ENCODE measurements around the gene UQCR10. TPM values are rescaled to one million over a fixed set of nuclear protein-coding genes. Genes with fewer than 3 reads are reported as not detected.

The UQCR10 gene
- total RNA-seq, 2 experiments from 2014 or later = 106 to 108 TPM

- no peak for DNase-seq
- no peaks in the 10 kb centered on the region for H3K4me1 Mint-ChIP-seq (ENCODE audit: low read depth)
- no peaks in the 10 kb centered on the region for H3K27me3 Mint-ChIP-seq (ENCODE audit: low read depth)
- H3K9me3 Mint-ChIP-seq = no peaks in the 10 kb centered on the region
- intact Hi-C loops (cut with micrococcal nuclease) = no loop called here
- no peak overlapping the region for H3K4me3 Mint-ChIP-seq
- no peak overlapping the region for H3K27ac Mint-ChIP-seq
- H3K36me3 Mint-ChIP-seq (ENCODE audit: low read depth) = no peaks in the 10 kb centered on the region
- CTCF ChIA-PET = interaction anchor here (1.4 kb wide), 1 partner anchor 226 kb away, joined by 3 read pairs; no protein-coding TSS in a partner anchor
Observed at GRCh38 chr22:29780220-29780619, 13.1 kb downstream of the UQCR10 start.

- Mint-ChIP-seq H3K36me3 (ENCODE audit: low read depth) (no peaks in the 10 kb centered on the region), H3K4me1 (ENCODE audit: low read depth) (no peaks in the 10 kb centered on the region), H3K9me3 (no peaks in the 10 kb centered on the region), H3K4me3 (no peak overlapping the region), H3K27ac (no peak overlapping the region), H3K27me3 (ENCODE audit: low read depth) (no peaks in the 10 kb centered on the region)
- CTCF ChIA-PET = interaction anchor here (1.4 kb wide), 1 partner anchor 225 kb away, joined by 3 read pairs; no protein-coding TSS in a partner anchor
- DNase-seq = no peak
- intact Hi-C loops (cut with micrococcal nuclease) = no loop called here
Observed at GRCh38 chr22:29780748-29781676, 13.8 kb downstream of the UQCR10 start.

GRCh38 chr22:29782061-29782845, 15.1 kb downstream of the UQCR10 start:
- H3K9me3 Mint-ChIP-seq = no peaks in the 10 kb centered on the region
- CTCF ChIA-PET = interaction anchor here (0.6 to 0.8 kb wide), 2 partner anchors 8 to 139 kb away, joined by 3 read pairs; no protein-coding TSS in a partner anchor
- H3K4me1 Mint-ChIP-seq (ENCODE audit: low read depth) = no peaks in the 10 kb centered on the region
- intact Hi-C loops (cut with micrococcal nuclease) = no loop called here
- H3K36me3 Mint-ChIP-seq (ENCODE audit: low read depth) = no peaks in the 10 kb centered on the region
- DNase-seq = no peak
- no peaks in the 10 kb centered on the region for H3K27me3 Mint-ChIP-seq (ENCODE audit: low read depth)
- H3K4me3 Mint-ChIP-seq = no peak overlapping the region
- H3K27ac Mint-ChIP-seq = no peak overlapping the region

GRCh38 chr22:29784451-29785361, 17.5 kb downstream of the UQCR10 start:
- H3K27me3 Mint-ChIP-seq (ENCODE audit: low read depth) = no peaks in the 10 kb centered on the region
- CTCF ChIA-PET = no interaction called here

GRCh38 chr22:29786031-29786430, 18.9 kb downstream of the UQCR10 start:
- Mint-ChIP-seq H3K27ac (no peak overlapping the region), H3K36me3 (ENCODE audit: low read depth) (peaks cover 13% of the 10 kb centered on the region), H3K4me1 (ENCODE audit: low read depth) (no peaks in the 10 kb centered on the region), H3K27me3 (ENCODE audit: low read depth) (no peaks in the 10 kb centered on the region), H3K9me3 (no peaks in the 10 kb centered on the region), H3K4me3 (no peak overlapping the region)
- DNase-seq = no peak
- CTCF ChIA-PET = no interaction called here
- intact Hi-C loops (cut with micrococcal nuclease) = no loop called here

More at GRCh38 chr22:29784451-29785361, 17.5 kb downstream of the UQCR10 start:
- no peaks in the 10 kb centered on the region for H3K9me3 Mint-ChIP-seq
- peaks cover 5% of the 10 kb centered on the region for H3K36me3 Mint-ChIP-seq (ENCODE audit: low read depth)
- intact Hi-C loops (cut with micrococcal nuclease) = no loop called here
- H3K27ac Mint-ChIP-seq = no peak overlapping the region
- no peak for DNase-seq
- no peak overlapping the region for H3K4me3 Mint-ChIP-seq
- H3K4me1 Mint-ChIP-seq (ENCODE audit: low read depth) = no peaks in the 10 kb centered on the region

- intact Hi-C loops (cut with micrococcal nuclease) = no loop called here
- no peaks in the 10 kb centered on the region for H3K4me1 Mint-ChIP-seq (ENCODE audit: low read depth)
- H3K4me3 Mint-ChIP-seq = no peak overlapping the region
- no peak for DNase-seq
- H3K27ac Mint-ChIP-seq = no peak overlapping the region
- no peaks in the 10 kb centered on the region for H3K9me3 Mint-ChIP-seq
- H3K36me3 Mint-ChIP-seq (ENCODE audit: low read depth) = peaks cover 23% of the 10 kb centered on the region
- no peaks in the 10 kb centered on the region for H3K27me3 Mint-ChIP-seq (ENCODE audit: low read depth)
- CTCF ChIA-PET = no interaction called here
Observed at GRCh38 chr22:29787371-29787980, 20.3 kb downstream of the UQCR10 start.

- CTCF ChIA-PET = no interaction called here
- Mint-ChIP-seq H3K4me3 (no peak overlapping the region), H3K36me3 (ENCODE audit: low read depth) (peaks cover 28% of the 10 kb centered on the region), H3K27ac (no peak overlapping the region), H3K4me1 (ENCODE audit: low read depth) (no peaks in the 10 kb centered on the region), H3K27me3 (ENCODE audit: low read depth) (no peaks in the 10 kb centered on the region), H3K9me3 (no peaks in the 10 kb centered on the region)
- intact Hi-C loops (cut with micrococcal nuclease) = no loop called here
- no peak for DNase-seq
Observed at GRCh38 chr22:29788339-29789279, 21.4 kb downstream of the UQCR10 start.

GRCh38 chr22:29790061-29790460, 22.9 kb downstream of the UQCR10 start:
- no peaks in the 10 kb centered on the region for H3K4me1 Mint-ChIP-seq (ENCODE audit: low read depth)
- H3K27ac Mint-ChIP-seq = peak overlapping the region; percentile 46
- no peak overlapping the region for H3K4me3 Mint-ChIP-seq
- intact Hi-C loops (cut with micrococcal nuclease) = no loop called here
- CTCF ChIA-PET = interaction anchor here (1.6 to 2.3 kb wide), 2 partner anchors 8 to 154 kb away, joined by 3 to 6 read pairs; no protein-coding TSS in a partner anchor
- no peaks in the 10 kb centered on the region for H3K27me3 Mint-ChIP-seq (ENCODE audit: low read depth)
- peaks cover 28% of the 10 kb centered on the region for H3K36me3 Mint-ChIP-seq (ENCODE audit: low read depth)
- no peak for DNase-seq
- H3K9me3 Mint-ChIP-seq = no peaks in the 10 kb centered on the region

- Mint-ChIP-seq H3K27me3 (ENCODE audit: low read depth) (no peaks in the 10 kb centered on the region), H3K9me3 (no peaks in the 10 kb centered on the region), H3K4me1 (ENCODE audit: low read depth) (no peaks in the 10 kb centered on the region), H3K36me3 (ENCODE audit: low read depth) (peaks cover 30% of the 10 kb centered on the region), H3K27ac (no peak overlapping the region), H3K4me3 (no peak overlapping the region)
- intact Hi-C loops (cut with micrococcal nuclease) = no loop called here
- no peak for DNase-seq
- CTCF ChIA-PET = no interaction called here
Observed at GRCh38 chr22:29793396-29793795, 26.2 kb downstream of the UQCR10 start.

- H3K9me3 Mint-ChIP-seq = no peaks in the 10 kb centered on the region
- H3K27me3 Mint-ChIP-seq (ENCODE audit: low read depth) = no peaks in the 10 kb centered on the region
- H3K27ac Mint-ChIP-seq = no peak overlapping the region
- intact Hi-C loops (cut with micrococcal nuclease) = no loop called here
- no peaks in the 10 kb centered on the region for H3K4me1 Mint-ChIP-seq (ENCODE audit: low read depth)
- H3K4me3 Mint-ChIP-seq = no peak overlapping the region
- CTCF ChIA-PET = interaction anchor here (1.1 kb wide), 1 partner anchor 293 kb away, joined by 3 read pairs; no protein-coding TSS in a partner anchor
- DNase-seq = no peak
- H3K36me3 Mint-ChIP-seq (ENCODE audit: low read depth) = peaks cover 22% of the 10 kb centered on the region
Observed at GRCh38 chr22:29795663-29796062, 28.5 kb downstream of the UQCR10 start.

GRCh38 chr22:29797351-29797750, 30.2 kb downstream of the UQCR10 start:
- no peaks in the 10 kb centered on the region for H3K9me3 Mint-ChIP-seq
- no peak overlapping the region for H3K27ac Mint-ChIP-seq
- CTCF ChIA-PET = no interaction called here
- H3K4me1 Mint-ChIP-seq (ENCODE audit: low read depth) = no peaks in the 10 kb centered on the region
- no peak for DNase-seq
- intact Hi-C loops (cut with micrococcal nuclease) = no loop called here
- no peaks in the 10 kb centered on the region for H3K27me3 Mint-ChIP-seq (ENCODE audit: low read depth)
- no peak overlapping the region for H3K4me3 Mint-ChIP-seq
- peaks cover 19% of the 10 kb centered on the region for H3K36me3 Mint-ChIP-seq (ENCODE audit: low read depth)

All from activated naive CD4-positive, alpha-beta T cell treated with anti-CD3 and anti-CD28 coated beads for 36 hours (primary cell).